ENCODE results near the gene PRSS27.
"Not testable (repeated sequence)": the region's sequence is repeated elsewhere in the genome, so short reads cannot be mapped to it uniquely, and the experiment has no call there.

Gene PRSS27

DNA sequence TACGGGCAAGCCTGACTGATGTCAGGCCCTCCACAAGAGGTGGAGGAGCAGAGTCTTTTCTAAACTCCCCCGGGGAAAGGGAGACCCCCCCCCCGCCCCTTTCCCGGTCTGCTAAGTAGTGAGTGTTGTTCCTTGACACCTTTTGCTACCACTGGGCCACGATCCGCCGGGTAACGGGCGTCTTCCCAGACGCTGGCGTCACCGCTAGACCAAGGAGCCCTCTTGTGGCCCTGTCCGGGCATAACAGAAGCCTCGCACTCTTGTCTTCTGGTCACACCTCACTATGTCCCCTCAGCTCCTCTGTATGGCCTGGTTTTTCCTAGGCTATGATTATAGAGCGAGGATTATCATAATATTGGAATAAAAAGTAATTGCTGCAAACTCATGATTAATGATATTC is 50.0 kb downstream of the PRSS27 start:
- DNase-seq = not testable (repeated sequence)

- not testable (repeated sequence) for DNase-seq
Observed at GRCh38 chr16:2669587-2669986, 50.4 kb downstream of the PRSS27 start.

DNA sequence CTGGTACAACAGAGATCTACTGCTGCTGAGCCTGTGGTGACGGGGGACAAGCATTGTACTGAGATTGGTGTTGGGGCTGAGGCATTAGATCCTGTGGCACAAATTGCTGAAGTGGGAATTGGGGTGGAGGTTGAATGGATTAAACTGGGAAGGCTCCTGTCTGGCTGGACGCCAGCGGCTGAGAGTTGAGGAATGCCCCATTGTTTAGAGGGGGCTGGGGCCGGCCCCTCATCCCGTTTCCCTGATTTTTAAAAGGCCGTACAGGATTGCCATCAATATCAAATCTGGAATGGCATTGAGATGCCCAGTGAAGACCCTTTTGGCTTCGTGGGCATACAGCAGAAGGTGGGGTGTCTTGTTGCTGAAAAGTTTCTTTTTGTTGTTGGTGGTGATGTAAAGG is 53.4 kb downstream of the PRSS27 start:
- not testable (repeated sequence) for DNase-seq

DNA sequence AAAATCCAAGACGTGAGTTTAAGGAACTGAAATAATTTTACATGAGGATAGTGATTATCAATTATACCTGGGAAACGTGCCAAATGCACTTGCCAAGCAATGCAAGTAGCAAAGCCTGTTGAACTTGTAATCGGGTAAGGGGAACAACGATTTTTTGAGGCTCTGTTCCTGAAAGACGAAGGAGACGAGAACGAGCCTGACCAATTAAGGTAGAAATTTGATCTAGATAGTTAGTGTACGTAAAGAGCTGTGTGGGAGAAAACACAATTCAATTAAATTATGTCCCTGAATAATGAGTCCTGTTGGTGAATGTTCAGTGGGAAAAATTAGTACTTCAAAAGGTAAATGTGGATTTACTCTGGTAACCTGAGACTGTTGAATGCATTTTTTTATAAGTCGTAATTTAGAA is 55.4 kb downstream of the PRSS27 start:
- peak; percentile 34 for DNase-seq

DNA sequence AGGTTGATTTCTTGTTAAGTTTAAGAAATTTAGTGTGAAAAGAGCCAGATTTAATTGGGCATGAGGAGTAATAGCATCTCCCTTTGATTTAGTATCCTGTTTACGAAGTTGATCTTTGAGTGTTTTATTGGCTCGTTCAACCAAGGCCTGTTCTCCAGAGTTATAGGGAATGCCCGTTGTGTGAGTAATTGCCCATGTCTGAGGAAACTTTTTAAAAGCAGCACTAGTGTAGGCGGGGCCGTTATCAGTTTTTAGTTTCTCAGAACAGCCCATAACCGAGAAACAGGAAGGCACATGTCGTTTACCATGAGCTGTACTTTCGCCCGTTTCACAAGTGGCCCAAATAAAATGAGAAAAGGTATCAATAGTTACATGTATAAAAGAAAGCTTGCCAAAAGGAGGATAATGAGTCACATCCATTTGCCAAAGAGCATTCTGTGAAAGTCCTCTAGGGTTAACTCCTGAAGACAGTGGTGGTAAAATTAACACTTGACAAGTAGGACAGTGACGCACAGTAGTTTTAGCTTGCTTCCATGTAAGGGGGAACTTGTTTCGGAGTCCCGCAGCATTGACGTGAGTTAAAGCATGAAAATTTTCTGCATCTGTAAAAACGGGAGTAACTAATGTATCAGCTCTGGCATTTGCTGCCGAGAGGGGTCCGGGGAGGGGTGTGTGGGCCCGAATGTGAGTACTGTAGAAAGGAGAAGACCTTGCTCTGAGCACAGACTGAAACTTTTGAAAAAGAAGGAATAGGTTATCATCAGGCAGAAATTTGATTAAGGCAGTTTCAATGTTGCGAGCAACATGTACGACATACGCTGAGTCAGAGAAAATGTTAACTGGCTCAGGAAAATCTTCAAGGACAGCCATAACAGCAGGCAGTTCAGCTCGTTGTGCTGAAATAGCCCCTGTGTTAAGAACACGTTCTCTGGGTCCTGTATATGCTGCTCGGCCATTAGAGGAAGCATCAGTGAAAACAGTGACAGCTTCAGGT is 56.2 kb downstream of the PRSS27 start:
- no peak for DNase-seq
